ENCODE results near the gene ITPR1. TPM values are rescaled to one million over a fixed set of nuclear protein-coding genes. Genes with fewer than 3 reads are reported as not detected.

ITPR1 gene
- total and polyA plus RNA-seq, 10 of the 15 experiments (the other 5 are each of a cell fraction or from before 2014, with no cell fraction given), result 12.2 to 239 (median 28.4) TPM

DNA sequence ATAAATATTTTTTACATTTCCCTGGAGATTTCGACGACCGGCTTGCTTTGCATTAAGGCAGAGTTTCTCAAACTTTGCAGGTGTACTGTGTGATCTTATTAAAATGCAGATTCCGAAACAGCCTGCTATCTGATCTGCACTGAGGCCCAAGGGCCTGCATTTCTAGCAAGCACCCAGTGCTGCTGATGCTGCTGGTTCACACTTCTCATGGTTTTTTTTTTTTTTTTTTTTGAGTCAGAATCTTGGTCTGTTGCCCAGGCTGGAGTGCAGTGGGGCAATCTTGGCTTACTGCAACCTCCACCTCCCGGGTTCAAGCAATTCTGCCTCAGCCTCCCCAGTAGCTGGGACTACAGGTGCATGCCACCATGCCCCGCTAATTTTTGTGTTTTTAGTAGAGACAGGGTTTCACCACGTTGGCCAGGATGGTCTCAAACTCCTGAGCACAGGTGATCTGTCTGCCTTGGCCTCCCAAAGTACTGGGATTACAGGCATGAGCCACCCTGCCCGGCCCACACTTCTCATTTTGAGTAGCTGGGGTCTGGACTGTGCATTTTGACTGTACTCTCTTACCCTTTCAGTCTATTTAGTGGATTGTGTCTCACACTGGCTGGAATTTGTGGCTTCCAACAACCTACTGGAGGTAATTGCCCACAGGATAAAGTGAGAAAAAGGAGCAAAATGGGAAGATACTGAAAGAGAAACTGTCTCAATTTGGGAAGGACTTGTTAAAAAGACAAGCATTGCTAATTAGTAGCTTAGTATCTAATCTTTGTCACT is 94.1 kb downstream of the ITPR1 start (continued):
- TF ChIP-seq BACH1 (IDR thresholded peaks at IDR 0.05; ENCODE audit: borderline replicate concordance), result no peak
- peak; percentile 46 to 52; a peak in 3 of 4 replicates for TF ChIP-seq IKZF2 (IDR thresholded peaks at IDR 0.05)
- no peak for TF ChIP-seq NR2C2 (IDR thresholded peaks at IDR 0.05; ENCODE audit: borderline replicate concordance, control insufficient read depth, insufficient read length, low read depth)

DNA sequence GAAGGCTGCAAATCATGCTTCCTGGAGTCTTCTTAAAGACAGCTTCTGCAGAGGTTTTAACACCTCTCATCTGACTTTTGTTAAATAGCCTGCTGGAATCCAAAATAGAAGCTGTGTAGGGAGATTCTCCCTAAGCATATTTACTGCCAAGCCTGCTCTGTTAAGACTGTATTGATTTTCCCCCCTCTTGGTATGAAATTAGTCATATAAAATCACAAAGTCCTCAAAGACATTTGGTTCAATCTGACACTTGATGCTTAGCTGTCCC is 94.6 kb downstream of the ITPR1 start:
- FAIRE-seq (no peak), ATAC-seq (peak; percentile 8), DNase-seq (ENCODE audit: low read depth, low spot score) (no peak)
- SMC1A ChIA-PET (ENCODE audit: uncharacterized antibody, unreplicated experiment), result interaction anchor here (0.6 to 2.2 kb wide), 11 partner anchors 10 to 237 kb away, joined by 3 to 9 read pairs (median 3); no protein-coding TSS in a partner anchor
- intact Hi-C loops (cut with micrococcal nuclease; ENCODE audit: unreplicated experiment) (no loop called here), in situ Hi-C loops (cut with MboI) (no loop called here)
- Histone ChIP-seq H3K27ac (ENCODE audit: control insufficient read depth, insufficient read depth) (no peak overlapping the region; the same call in 1 of the 2 replicates), H2AFZ (ENCODE audit: control insufficient read depth, low read depth, low read length) (no peak overlapping the region), H3K4me3 (no peak overlapping the region), H3K27me3 (replicated peaks in 1 of 2; ENCODE audit: control insufficient read depth in 2 of 2, insufficient read depth in 2 of 2, low read length in 1 of 2) (no peaks in the 10 kb centered on the region), H3K9me3 (replicated peaks; ENCODE audit: control insufficient read depth, insufficient read depth, low read length) (no peaks in the 10 kb centered on the region; the same call in 1 of the 3 replicates), H4K20me1 (ENCODE audit: control insufficient read depth, insufficient read depth) (no peaks in the 10 kb centered on the region; the same call in 1 of the 2 replicates), H3K79me2 (ENCODE audit: control insufficient read depth, insufficient read depth, low read length) (peaks cover 3% of the 10 kb centered on the region), H3K4me2 (ENCODE audit: control insufficient read depth, insufficient read depth) (no peak overlapping the region), H3K4me1 (ENCODE audit: control insufficient read depth, insufficient read depth, low read length) (peaks cover 13% of the 10 kb centered on the region), H3K36me3 (ENCODE audit: control insufficient read depth in 2 of 2, insufficient read depth in 2 of 2, low read length in 1 of 2) (peaks cover 0 to 3% of the 10 kb centered on the region in 2 experiments; a peak in 2 of 4 replicates), H3K9ac (ENCODE audit: control insufficient read depth, insufficient read depth, low read length) (no peak overlapping the region)
- CTCF ChIA-PET, result interaction anchor here (0.7 to 2.6 kb wide), 8 partner anchors 9 to 300 kb away, joined by 3 to 11 read pairs (median 6); no protein-coding TSS in a partner anchor
- no TSS peak for BruUV-seq (replicated peaks)
- TF ChIP-seq, protein P1, sequence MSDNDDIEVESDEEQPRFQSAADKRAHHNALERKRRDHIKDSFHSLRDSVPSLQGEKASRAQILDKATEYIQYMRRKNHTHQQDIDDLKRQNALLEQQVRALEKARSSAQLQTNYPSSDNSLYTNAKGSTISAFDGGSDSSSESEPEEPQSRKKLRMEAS (IDR thresholded peaks at IDR 0.05; ENCODE audit: low read depth, low read length), result no peak
- TF ChIP-seq SIN3A (IDR thresholded peaks at IDR 0.05; ENCODE audit: low read depth, low read length), result no peak
- TF ChIP-seq RELA (IDR thresholded peaks at IDR 0.05; ENCODE audit: borderline replicate concordance, partially characterized antibody), result no peak
- no peak for TF ChIP-seq PAX5 (IDR thresholded peaks at IDR 0.05; ENCODE audit: borderline replicate concordance, low read depth, low read length)
- POLR2A ChIA-PET, result interaction anchor here (1.1 to 1.5 kb wide), 3 partner anchors 79 to 113 kb away, joined by 3 to 4 read pairs (median 3); partner anchors contain the start of gene ITPR1
- RAD21 ChIA-PET (ENCODE audit: unreplicated experiment), result interaction anchor here (2.2 to 2.7 kb wide), 2 partner anchors 93 to 237 kb away, joined by 14 to 15 read pairs; partner anchors contain the start of gene ITPR1

All from GM12878 (cell line).